Karpas-422 (cell line): ENCODE results near the gene C13orf46. TPM values are rescaled to one million over a fixed set of nuclear protein-coding genes. Genes with fewer than 3 reads are reported as not detected.

ENCODE experiments used
- DNase-seq: peaks from one replicate; pipeline ENCODE4 v3.0.0-alpha.2; 2015
- H2AFZ ChIP-seq: fragments of 200-600 bp; sonication (generic); 2 replicates; pipeline ENCODE4 v1.6.1; 2014; ENCODE audit warnings: antibody characterized with exemption, low read length, mixed read lengths
- H3K27ac ChIP-seq: fragments of 200-600 bp; sonication (generic); 2 replicates; pipeline ENCODE4 v1.5.1; 2014; ENCODE audit warnings: mild to moderate bottlenecking, low read length, moderate library complexity
- H3K27me3 ChIP-seq: fragments of 200-600 bp; sonication (generic); 2 replicates; pipeline ENCODE4 v1.6.1; 2014; ENCODE audit warnings: low read length, mixed read lengths
- H3K36me3 ChIP-seq: fragments of 200-600 bp; sonication (generic); 2 replicates; pipeline ENCODE4 v1.6.1; 2014; ENCODE audit warnings: low read length, mixed read lengths; ENCODE audit not compliant: insufficient read depth
- H3K4me1 ChIP-seq: fragments of 200-600 bp; sonication (generic); 2 replicates; pipeline ENCODE4 v1.6.1; 2014; ENCODE audit warnings: mild to moderate bottlenecking, low read length, mixed read lengths
- H3K4me2 ChIP-seq: fragments of 200-600 bp; sonication (generic); 2 replicates; pipeline ENCODE4 v1.6.1; 2014; ENCODE audit warnings: low read length, low read depth, mild to moderate bottlenecking; ENCODE audit not compliant: poor library complexity, severe bottlenecking
- H3K4me3 ChIP-seq: fragments of 200-600 bp; sonication (generic); 2 replicates; pipeline ENCODE4 v1.5.1; 2014; ENCODE audit warnings: mild to moderate bottlenecking, antibody characterized with exemption, low read length, mixed read lengths
- H3K79me2 ChIP-seq: fragments of 200-600 bp; sonication (generic); 2 replicates; pipeline ENCODE4 v1.6.1; 2014; ENCODE audit warnings: mild to moderate bottlenecking, low read length, mixed read lengths
- H3K9ac ChIP-seq: fragments of 200-600 bp; sonication (generic); 2 replicates; pipeline ENCODE4 v1.6.0; 2014; ENCODE audit warnings: low read length
- H3K9me2 ChIP-seq: fragments of 200-600 bp; sonication (generic), shearing (Covaris generic); replicated peaks from 2 replicates; pipeline ENCODE4 v1.6.0; 2014; ENCODE audit warnings: mild to moderate bottlenecking, low read length, moderate library complexity; ENCODE audit not compliant: insufficient read depth
- H3K9me3 ChIP-seq: fragments of 300-700, 200-600 bp; sonication (generic); 2 replicates; pipeline ENCODE4 v1.6.1; 2014; ENCODE audit warnings: low read length, mixed read lengths
- H4K20me1 ChIP-seq: fragments of 200-600 bp; sonication (generic); 2 replicates; pipeline ENCODE4 v1.6.1; 2014; ENCODE audit warnings: mild to moderate bottlenecking, antibody characterized with exemption, low read length, low read depth; ENCODE audit not compliant: insufficient read depth
- total RNA-seq: library from RNA; depleted of rRNA; stranded (reverse); fragments of >200 nt; shearing (Covaris generic); gene quantifications from 2 replicates; pipeline ENCODE4 v1.2.3, GENCODE V29; 2014; ENCODE audit warnings: low replicate concordance

The C13orf46 gene
- total RNA-seq, 1 experiment from 2014 or later: not detected

GRCh38 chr13:113951246-113951999, 22.5 kb downstream of the C13orf46 start:
- Histone ChIP-seq H4K20me1 (no peaks in the 10 kb centered on the region), H3K9ac (no peak overlapping the region), H3K27me3 (no peaks in the 10 kb centered on the region), H3K36me3 (no peaks in the 10 kb centered on the region; the same call in 1 of the 2 replicates), H3K79me2 (no peaks in the 10 kb centered on the region), H3K4me1 (peaks cover 8% of the 10 kb centered on the region), H3K4me3 (no peak overlapping the region), H3K27ac (no peak overlapping the region), H3K9me3 (no peaks in the 10 kb centered on the region; the same call in 1 of the 2 replicates), H2AFZ (no peak overlapping the region), H3K4me2 (no peak overlapping the region), H3K9me2 (no peaks in the 10 kb centered on the region)
- DNase-seq: peak; percentile 88

GRCh38 chr13:113950451-113951245, 23.2 kb downstream of the C13orf46 start:
- Histone ChIP-seq H3K27me3 (no peaks in the 10 kb centered on the region), H3K9ac (no peak overlapping the region), H3K79me2 (no peaks in the 10 kb centered on the region), H4K20me1 (no peaks in the 10 kb centered on the region), H3K4me2 (no peak overlapping the region), H3K4me1 (peaks cover 8% of the 10 kb centered on the region), H2AFZ (no peak overlapping the region), H3K36me3 (no peaks in the 10 kb centered on the region; the same call in 1 of the 2 replicates), H3K9me2 (no peaks in the 10 kb centered on the region), H3K27ac (no peak overlapping the region), H3K9me3 (no peaks in the 10 kb centered on the region), H3K4me3 (no peak overlapping the region)
- DNase-seq: no peak

GRCh38 chr13:113949546-113949945, 24.3 kb downstream of the C13orf46 start:
- no peaks in the 10 kb centered on the region for H3K36me3 ChIP-seq
- H3K9ac ChIP-seq: no peak overlapping the region
- DNase-seq: no peak
- H4K20me1 ChIP-seq: no peaks in the 10 kb centered on the region
- H3K27ac ChIP-seq: no peak overlapping the region
- H3K4me3 ChIP-seq: no peak overlapping the region
- H2AFZ ChIP-seq: no peak overlapping the region
- H3K9me2 ChIP-seq: no peaks in the 10 kb centered on the region
- no peaks in the 10 kb centered on the region for H3K79me2 ChIP-seq
- H3K27me3 ChIP-seq: no peaks in the 10 kb centered on the region
- peaks cover 8% of the 10 kb centered on the region for H3K4me1 ChIP-seq
- H3K9me3 ChIP-seq: no peaks in the 10 kb centered on the region
- H3K4me2 ChIP-seq: no peak overlapping the region

DNA sequence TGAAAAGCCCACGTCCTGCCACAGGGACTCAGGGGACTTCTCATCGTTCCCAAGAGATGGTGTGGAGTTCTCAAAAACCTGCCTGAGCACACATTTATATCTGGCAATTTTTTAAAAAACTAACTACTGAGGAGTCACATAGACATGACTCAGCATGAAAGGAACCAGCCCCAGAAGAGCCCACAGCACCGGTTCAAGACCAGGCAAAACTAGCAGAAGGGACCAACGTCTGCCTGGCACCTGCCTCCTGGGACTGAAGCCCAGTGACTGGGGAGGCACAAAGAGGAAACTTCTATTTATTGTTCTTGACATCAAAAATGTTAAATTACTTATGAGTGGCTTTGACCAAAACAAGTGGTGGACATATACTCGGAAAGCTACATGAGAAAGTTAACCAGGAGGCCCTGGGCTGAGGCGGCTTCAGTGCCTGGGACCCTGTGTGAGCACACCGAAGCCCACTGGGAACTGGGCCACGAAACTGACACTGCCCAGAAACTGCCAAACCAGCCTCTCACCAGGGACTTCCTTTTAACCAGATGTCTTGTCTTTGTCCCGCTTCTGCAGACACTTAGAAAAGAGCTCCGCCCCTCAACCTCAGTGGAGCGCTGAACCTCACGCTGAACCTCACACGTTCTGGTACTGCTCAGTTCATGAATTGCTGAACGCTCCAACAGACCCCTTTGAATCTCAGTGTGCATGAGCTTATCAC, 25.7 kb downstream of the C13orf46 start:
- H3K9ac ChIP-seq: no peak overlapping the region
- H4K20me1 ChIP-seq: no peaks in the 10 kb centered on the region
- H3K36me3 ChIP-seq: no peaks in the 10 kb centered on the region
- H3K4me3 ChIP-seq: no peak overlapping the region
- H2AFZ ChIP-seq: no peak overlapping the region
- H3K4me2 ChIP-seq: no peak overlapping the region
- H3K27me3 ChIP-seq: no peaks in the 10 kb centered on the region
- peaks cover 8% of the 10 kb centered on the region for H3K4me1 ChIP-seq
- no peak overlapping the region for H3K27ac ChIP-seq
- DNase-seq: peak; percentile 58
- no peaks in the 10 kb centered on the region for H3K9me2 ChIP-seq
- no peaks in the 10 kb centered on the region for H3K9me3 ChIP-seq
- no peaks in the 10 kb centered on the region for H3K79me2 ChIP-seq

GRCh38 chr13:113947311-113948033, 26.4 kb downstream of the C13orf46 start:
- Histone ChIP-seq H3K36me3 (no peaks in the 10 kb centered on the region), H2AFZ (no peak overlapping the region), H3K4me2 (no peak overlapping the region), H4K20me1 (no peaks in the 10 kb centered on the region), H3K27ac (no peak overlapping the region), H3K9me2 (no peaks in the 10 kb centered on the region), H3K4me3 (no peak overlapping the region), H3K79me2 (no peaks in the 10 kb centered on the region), H3K9me3 (no peaks in the 10 kb centered on the region), H3K4me1 (peaks cover 8% of the 10 kb centered on the region), H3K27me3 (no peaks in the 10 kb centered on the region), H3K9ac (no peak overlapping the region)
- no peak for DNase-seq

DNA sequence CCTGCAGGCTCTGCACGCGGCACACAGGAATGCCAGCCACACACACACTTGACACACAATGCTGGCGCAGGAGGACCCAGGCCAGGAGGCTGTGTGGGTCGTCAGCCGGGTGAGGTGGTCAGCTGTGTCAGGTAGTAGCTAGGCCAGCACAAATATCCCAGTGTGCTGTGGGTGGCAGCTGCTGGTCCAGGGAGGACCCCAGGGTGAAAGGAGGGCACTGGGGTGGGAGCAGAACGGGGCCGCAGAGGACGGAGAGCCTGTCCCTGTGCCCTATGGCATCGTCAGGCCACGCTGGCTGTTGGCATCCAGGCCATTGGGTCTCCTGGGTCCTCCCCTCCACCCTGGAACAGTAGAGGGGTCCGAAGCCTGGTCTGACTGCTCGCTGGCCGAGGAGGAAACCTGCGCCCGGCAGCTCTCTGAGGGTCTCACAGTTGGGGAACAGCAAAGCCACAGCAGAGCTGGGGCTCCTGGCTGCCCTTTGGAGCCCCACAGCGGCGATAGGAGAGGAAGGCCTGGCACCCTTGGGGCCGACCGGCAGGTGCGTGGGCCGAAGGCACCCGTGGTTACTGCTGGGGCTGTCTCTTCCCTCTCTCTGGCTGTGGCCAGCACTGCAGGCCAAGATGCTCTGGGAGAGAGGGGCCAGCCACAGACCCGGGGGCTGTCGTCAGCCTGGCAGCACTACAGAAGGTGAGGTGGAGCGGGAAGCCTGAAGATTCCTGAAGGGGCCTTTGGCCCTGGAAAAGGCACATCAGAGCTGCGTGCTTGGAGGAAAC, 27.3 kb downstream of the C13orf46 start:
- Histone ChIP-seq H3K27ac (no peak overlapping the region), H3K9me3 (no peaks in the 10 kb centered on the region), H3K4me2 (no peak overlapping the region), H3K79me2 (no peaks in the 10 kb centered on the region), H3K9ac (no peak overlapping the region), H2AFZ (no peak overlapping the region), H3K9me2 (no peaks in the 10 kb centered on the region), H3K4me1 (peaks cover 8% of the 10 kb centered on the region), H4K20me1 (no peaks in the 10 kb centered on the region), H3K4me3 (no peak overlapping the region), H3K27me3 (no peaks in the 10 kb centered on the region), H3K36me3 (no peaks in the 10 kb centered on the region)
- DNase-seq: no peak

GRCh38 chr13:113945857-113946408, 27.9 kb downstream of the C13orf46 start:
- H3K4me2 ChIP-seq: no peak overlapping the region
- H3K9ac ChIP-seq: no peak overlapping the region
- no peak overlapping the region for H3K4me3 ChIP-seq
- H3K4me1 ChIP-seq: peaks cover 8% of the 10 kb centered on the region
- no peak overlapping the region for H2AFZ ChIP-seq
- H3K9me3 ChIP-seq: no peaks in the 10 kb centered on the region
- H3K79me2 ChIP-seq: no peaks in the 10 kb centered on the region
- no peaks in the 10 kb centered on the region for H3K36me3 ChIP-seq
- no peaks in the 10 kb centered on the region for H3K9me2 ChIP-seq
- no peak for DNase-seq
- no peaks in the 10 kb centered on the region for H3K27me3 ChIP-seq
- no peak overlapping the region for H3K27ac ChIP-seq
- H4K20me1 ChIP-seq: no peaks in the 10 kb centered on the region
